Right atrium auricular region (tissue), 2 donors: Measurements from ENCODE around the gene ZNF296. TPM values are rescaled to one million over a fixed set of nuclear protein-coding genes. Genes with fewer than 3 reads are reported as not detected.

ENCODE experiments used
- DNase-seq: peaks from one replicate; pipeline ENCODE4 v3.0.0-alpha.2; 2019; ENCODE audit warnings: low spot score
- H3K27ac ChIP-seq, 2 donors: fragments of 200-600 bp; sonication (generic); 1 replicate in 1 of 2; 2 replicates in 1 of 2; pipeline ENCODE4 v1.5.1; 2016 to 2019
- H3K27me3 ChIP-seq, 2 donors: fragments of 200-600 bp; sonication (generic); one replicate each; pipeline versions ENCODE4 v1.5.1 to v1.6.0; 2017 to 2019
- H3K36me3 ChIP-seq: fragments of 200-600 bp; sonication (generic); one replicate; pipeline ENCODE4 v1.5.1; 2016
- H3K4me1 ChIP-seq, 2 donors: fragments of 200-600 bp; sonication (generic); one replicate each; pipeline versions ENCODE4 v1.5.1 to v1.6.0; 2017 to 2019
- H3K4me3 ChIP-seq, 2 donors: fragments of 200-600 bp; sonication (generic); 1 replicate in 1 of 2; 2 replicates in 1 of 2; pipeline ENCODE4 v1.5.1; 2017 to 2019; ENCODE audit warnings: mild to moderate bottlenecking in 1 of 2, moderate library complexity in 1 of 2
- H3K9me3 ChIP-seq, 2 donors: fragments of 200-600 bp; sonication (generic); one replicate each; pipeline ENCODE4 v1.5.1; 2019
- total RNA-seq, 2 donors: library from RNA; depleted of rRNA; stranded (reverse); fragments of >200 nt; gene quantifications; one replicate each; pipeline ENCODE4 v1.1.0, GENCODE V29; 2016
- TF ChIP-seq, protein P1 (sequence below), 2 donors: fragments of 200-600 bp; sonication (generic); IDR thresholded peaks; one replicate each; pipeline ENCODE4 v1.5.1; 2019; ENCODE audit warnings: antibody characterized with exemption in 2 of 2

ZNF296 gene
- total RNA-seq, 2 donors from 2014 or later: 0.43 TPM; not detected in 1

DNA sequence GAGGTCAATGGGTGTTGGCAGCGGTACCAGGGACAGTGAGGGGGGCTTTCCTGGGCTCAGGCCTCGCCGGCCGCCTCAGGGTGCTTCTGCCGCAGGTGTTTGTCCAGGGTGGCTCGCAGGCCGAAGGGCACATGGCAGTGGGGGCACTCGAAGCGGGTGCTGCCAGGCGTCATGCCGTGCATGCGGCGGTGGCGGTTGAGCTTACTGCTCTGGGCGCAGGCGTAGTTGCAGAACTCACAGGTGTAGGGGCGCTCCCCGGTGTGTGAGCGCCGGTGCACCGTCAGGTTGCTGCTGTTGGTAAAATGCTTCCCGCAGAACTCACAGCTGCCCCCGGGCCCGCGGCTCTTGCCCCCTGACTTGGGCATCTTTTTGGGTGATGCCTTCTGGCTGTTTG, 4.7 kb downstream of the ZNF296 start:
- Histone ChIP-seq H3K4me1 (peaks cover 0 to 16% of the 10 kb centered on the region in 2 donors), H3K9me3 (no peaks in the 10 kb centered on the region), H3K36me3 (peaks cover 51% of the 10 kb centered on the region), H3K27ac (no peak overlapping the region), H3K4me3 (no peak overlapping the region), H3K27me3 (no peaks in the 10 kb centered on the region)
- DNase-seq: no peak
- TF ChIP-seq, protein P1, sequence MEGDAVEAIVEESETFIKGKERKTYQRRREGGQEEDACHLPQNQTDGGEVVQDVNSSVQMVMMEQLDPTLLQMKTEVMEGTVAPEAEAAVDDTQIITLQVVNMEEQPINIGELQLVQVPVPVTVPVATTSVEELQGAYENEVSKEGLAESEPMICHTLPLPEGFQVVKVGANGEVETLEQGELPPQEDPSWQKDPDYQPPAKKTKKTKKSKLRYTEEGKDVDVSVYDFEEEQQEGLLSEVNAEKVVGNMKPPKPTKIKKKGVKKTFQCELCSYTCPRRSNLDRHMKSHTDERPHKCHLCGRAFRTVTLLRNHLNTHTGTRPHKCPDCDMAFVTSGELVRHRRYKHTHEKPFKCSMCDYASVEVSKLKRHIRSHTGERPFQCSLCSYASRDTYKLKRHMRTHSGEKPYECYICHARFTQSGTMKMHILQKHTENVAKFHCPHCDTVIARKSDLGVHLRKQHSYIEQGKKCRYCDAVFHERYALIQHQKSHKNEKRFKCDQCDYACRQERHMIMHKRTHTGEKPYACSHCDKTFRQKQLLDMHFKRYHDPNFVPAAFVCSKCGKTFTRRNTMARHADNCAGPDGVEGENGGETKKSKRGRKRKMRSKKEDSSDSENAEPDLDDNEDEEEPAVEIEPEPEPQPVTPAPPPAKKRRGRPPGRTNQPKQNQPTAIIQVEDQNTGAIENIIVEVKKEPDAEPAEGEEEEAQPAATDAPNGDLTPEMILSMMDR (IDR thresholded peaks at IDR 0.05): no peak

DNA sequence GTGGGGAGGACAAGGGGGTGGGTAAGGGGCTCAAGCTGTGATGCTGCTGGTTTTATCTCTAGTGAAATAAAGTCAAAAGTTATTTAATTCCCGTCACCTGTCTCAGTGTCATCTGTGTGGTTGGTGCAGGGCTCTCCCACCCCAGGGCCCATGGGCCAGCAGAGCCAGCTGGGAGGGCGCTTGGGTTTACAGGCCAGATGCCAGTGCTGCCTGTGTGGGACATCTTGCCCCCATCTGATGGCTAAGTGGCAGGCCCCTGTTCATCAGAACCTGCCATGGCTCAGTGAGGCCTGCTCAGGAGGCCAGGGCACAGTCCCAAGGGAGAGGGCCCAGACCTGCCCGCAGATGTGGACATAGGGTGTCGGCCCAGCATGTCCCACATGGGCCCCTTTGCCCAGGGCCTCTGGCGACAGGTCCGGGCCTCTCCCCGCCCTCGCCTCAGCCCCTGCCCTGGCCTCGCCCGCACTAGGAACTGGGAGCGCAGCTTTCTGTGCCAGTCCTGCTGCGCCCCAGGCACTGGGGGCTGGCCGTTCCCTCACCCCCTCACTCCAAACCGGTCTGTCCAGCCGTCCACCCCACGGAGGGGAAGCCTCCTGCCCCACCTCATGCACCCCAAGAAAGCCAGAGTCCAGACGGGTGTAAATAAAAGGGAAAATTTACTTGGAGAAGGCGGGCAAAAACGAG, 5.3 kb downstream of the ZNF296 start:
- Histone ChIP-seq H3K4me1 (peaks cover 0 to 12% of the 10 kb centered on the region in 2 donors), H3K27me3 (no peaks in the 10 kb centered on the region), H3K27ac (no peak overlapping the region), H3K4me3 (no peak overlapping the region), H3K36me3 (peaks cover 54% of the 10 kb centered on the region), H3K9me3 (no peaks in the 10 kb centered on the region)
- DNase-seq: no peak
- TF ChIP-seq, protein P1 (IDR thresholded peaks at IDR 0.05): no peak

DNA sequence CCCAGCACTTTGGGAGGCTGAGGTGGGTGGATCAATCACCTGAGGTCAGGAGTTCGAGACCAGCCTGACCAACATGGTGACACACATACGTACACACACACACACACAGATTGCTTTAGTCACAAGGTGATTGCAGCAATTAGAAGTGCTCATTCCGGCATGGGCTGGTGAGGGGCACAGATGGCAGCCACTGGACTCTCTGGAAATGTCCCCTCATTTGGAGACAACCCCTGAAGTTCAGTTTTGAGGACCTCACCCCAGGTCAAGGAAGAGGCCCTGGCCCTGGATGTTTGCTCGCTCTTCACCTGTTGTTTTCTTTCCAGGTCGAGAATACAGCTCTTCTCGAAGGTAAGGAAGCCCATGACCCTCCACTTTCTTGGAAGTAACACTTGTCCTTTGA, 6.1 kb downstream of the ZNF296 start:
- no peak for DNase-seq
- peaks cover 0 to 4% of the 10 kb centered on the region in 2 donors for H3K4me1 ChIP-seq
- H3K27ac ChIP-seq: no peak overlapping the region
- peaks cover 62% of the 10 kb centered on the region for H3K36me3 ChIP-seq
- H3K4me3 ChIP-seq: no peak overlapping the region
- TF ChIP-seq, protein P1 (IDR thresholded peaks at IDR 0.05): no peak
- no peaks in the 10 kb centered on the region for H3K27me3 ChIP-seq
- H3K9me3 ChIP-seq: no peaks in the 10 kb centered on the region

DNA sequence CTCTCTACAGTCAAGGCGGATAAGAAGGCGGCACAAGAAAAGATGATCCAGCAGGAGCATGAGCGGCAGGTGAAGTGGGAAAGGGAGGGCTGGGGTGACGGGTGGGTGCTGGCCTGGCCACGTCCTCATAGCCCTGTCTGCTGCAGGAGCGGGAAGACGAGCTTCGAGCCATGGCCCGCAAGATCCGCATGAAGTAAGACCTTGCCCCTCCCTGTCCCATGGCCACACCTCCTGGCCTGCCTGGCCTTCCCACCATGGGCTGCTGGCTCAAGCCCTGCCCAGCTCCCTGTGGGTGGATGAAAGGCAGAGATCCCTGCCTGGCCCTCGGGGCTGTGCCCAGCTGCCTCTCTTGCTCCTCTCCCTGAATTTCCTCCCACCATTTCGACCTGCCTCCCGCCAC, 7.2 kb downstream of the ZNF296 start:
- peaks cover 73% of the 10 kb centered on the region for H3K36me3 ChIP-seq

DNA sequence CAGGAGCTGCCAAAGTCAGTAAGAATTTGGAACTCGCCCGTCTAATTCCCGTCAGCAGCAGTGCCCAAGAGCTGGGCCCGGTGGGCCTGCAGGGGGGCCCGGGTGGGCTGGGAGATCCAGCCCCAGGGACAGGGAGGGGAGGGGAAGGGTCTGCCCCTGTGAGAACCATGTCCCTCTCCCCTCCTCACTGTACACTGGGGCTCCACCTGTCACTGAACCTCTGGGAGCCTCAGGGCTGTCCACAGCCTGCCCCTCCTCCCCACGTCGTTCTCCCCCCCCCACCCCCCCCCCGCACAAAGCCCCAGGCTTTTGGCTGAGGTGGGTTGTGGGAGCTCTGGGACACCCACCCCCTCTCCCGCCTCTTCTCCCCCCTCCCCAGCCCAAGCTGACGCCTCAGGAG, 8.2 kb downstream of the ZNF296 start:
- no peak for DNase-seq
- no peak overlapping the region for H3K4me3 ChIP-seq
- no peak overlapping the region for H3K27ac ChIP-seq
- TF ChIP-seq, protein P1 (IDR thresholded peaks at IDR 0.05): no peak
- H3K36me3 ChIP-seq: peaks cover 82% of the 10 kb centered on the region
- H3K4me1 ChIP-seq: no peaks in the 10 kb centered on the region
- no peaks in the 10 kb centered on the region for H3K9me3 ChIP-seq
- no peaks in the 10 kb centered on the region for H3K27me3 ChIP-seq

More for the DNA sequence above, 7.2 kb downstream of the ZNF296 start:
- no peak overlapping the region for H3K27ac ChIP-seq
- no peaks in the 10 kb centered on the region for H3K4me1 ChIP-seq
- no peak overlapping the region for H3K4me3 ChIP-seq
- TF ChIP-seq, protein P1 (IDR thresholded peaks at IDR 0.05): no peak
- no peaks in the 10 kb centered on the region for H3K9me3 ChIP-seq
- no peaks in the 10 kb centered on the region for H3K27me3 ChIP-seq
- DNase-seq: no peak
